HEK293 (cell line): ENCODE results near the gene UGT1A9.

Experiments
- ZNF23 ChIP-seq: fragments of 450-650 bp; formaldehyde crosslinking; IDR thresholded peaks from 2 replicates; pipeline ENCODE4 v1.5.1; 2016; ENCODE audit warnings: missing biosample characterization, missing genetic modification characterization, borderline replicate concordance
- ZNF548 ChIP-seq: fragments of 450-650 bp; formaldehyde crosslinking; IDR thresholded peaks from 2 replicates; pipeline ENCODE4 v1.5.1; 2016; ENCODE audit warnings: missing biosample characterization, missing genetic modification characterization
- ZNF600 ChIP-seq: fragments of 450-650 bp; formaldehyde crosslinking; IDR thresholded peaks from 2 replicates; pipeline ENCODE4 v1.5.1; 2016; ENCODE audit warnings: missing biosample characterization, missing genetic modification characterization
- ZNF624 ChIP-seq: fragments of 450-650 bp; formaldehyde crosslinking; IDR thresholded peaks from 2 replicates; pipeline ENCODE4 v1.5.1; 2017; ENCODE audit warnings: missing biosample characterization, missing genetic modification characterization
- TF ChIP-seq, protein P1 (sequence below): fragments of 450-650 bp; formaldehyde crosslinking; IDR thresholded peaks from 2 replicates; pipeline ENCODE4 v1.5.1; 2016; ENCODE audit warnings: missing biosample characterization, missing genetic modification characterization
- TF ChIP-seq, protein P2 (sequence below): fragments of 450-650 bp; formaldehyde crosslinking; IDR thresholded peaks from 2 replicates; pipeline ENCODE4 v1.5.1; 2016; ENCODE audit warnings: missing biosample characterization, missing genetic modification characterization, low read depth

DNA sequence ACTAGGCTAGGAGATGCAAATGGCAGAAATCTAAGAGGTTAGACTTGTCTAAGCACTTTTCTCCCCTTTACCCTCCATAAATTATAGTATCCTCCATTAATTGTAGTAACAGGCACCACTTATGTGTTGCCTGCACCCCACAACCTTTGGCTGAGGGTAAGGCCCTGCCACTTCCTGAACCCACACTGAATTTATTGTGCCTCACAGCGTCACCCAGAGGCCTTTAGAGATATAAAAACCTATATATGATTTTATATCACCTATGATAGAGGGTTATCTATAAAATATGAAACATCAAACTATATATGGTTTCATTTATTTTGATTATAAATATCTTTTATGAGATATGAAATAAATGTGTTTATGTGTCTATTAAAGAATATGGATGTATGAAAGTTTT lies 2.6 kb downstream of the UGT1A9 start:
- TF ChIP-seq ZNF548 (tag by site-specific recombination), result no peak
- TF ChIP-seq, protein P1, sequence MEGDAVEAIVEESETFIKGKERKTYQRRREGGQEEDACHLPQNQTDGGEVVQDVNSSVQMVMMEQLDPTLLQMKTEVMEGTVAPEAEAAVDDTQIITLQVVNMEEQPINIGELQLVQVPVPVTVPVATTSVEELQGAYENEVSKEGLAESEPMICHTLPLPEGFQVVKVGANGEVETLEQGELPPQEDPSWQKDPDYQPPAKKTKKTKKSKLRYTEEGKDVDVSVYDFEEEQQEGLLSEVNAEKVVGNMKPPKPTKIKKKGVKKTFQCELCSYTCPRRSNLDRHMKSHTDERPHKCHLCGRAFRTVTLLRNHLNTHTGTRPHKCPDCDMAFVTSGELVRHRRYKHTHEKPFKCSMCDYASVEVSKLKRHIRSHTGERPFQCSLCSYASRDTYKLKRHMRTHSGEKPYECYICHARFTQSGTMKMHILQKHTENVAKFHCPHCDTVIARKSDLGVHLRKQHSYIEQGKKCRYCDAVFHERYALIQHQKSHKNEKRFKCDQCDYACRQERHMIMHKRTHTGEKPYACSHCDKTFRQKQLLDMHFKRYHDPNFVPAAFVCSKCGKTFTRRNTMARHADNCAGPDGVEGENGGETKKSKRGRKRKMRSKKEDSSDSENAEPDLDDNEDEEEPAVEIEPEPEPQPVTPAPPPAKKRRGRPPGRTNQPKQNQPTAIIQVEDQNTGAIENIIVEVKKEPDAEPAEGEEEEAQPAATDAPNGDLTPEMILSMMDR (tag by site-specific recombination), result no peak
- TF ChIP-seq ZNF624 (tag by site-specific recombination), result no peak
- TF ChIP-seq, protein P2, sequence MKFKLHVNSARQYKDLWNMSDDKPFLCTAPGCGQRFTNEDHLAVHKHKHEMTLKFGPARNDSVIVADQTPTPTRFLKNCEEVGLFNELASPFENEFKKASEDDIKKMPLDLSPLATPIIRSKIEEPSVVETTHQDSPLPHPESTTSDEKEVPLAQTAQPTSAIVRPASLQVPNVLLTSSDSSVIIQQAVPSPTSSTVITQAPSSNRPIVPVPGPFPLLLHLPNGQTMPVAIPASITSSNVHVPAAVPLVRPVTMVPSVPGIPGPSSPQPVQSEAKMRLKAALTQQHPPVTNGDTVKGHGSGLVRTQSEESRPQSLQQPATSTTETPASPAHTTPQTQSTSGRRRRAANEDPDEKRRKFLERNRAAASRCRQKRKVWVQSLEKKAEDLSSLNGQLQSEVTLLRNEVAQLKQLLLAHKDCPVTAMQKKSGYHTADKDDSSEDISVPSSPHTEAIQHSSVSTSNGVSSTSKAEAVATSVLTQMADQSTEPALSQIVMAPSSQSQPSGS (tag by site-specific recombination), result no peak
- no peak for TF ChIP-seq ZNF600
- TF ChIP-seq ZNF23, result no peak
